Activated CD8-positive, alpha-beta T cell treated with anti-CD3 and anti-CD28 coated beads for 36 hours (primary cell): Measurements from ENCODE around the gene DCPS. TPM values are rescaled to one million over a fixed set of nuclear protein-coding genes. Genes with fewer than 3 reads are reported as not detected.

Source experiments
- ATAC-seq: fragments of 200-7000 bp; cut with Tn5 transposase; one replicate; pipeline ENCODE4 v1.10.0; 2021; ENCODE audit warnings: mild to moderate bottlenecking, moderate library complexity
- CTCF ChIA-PET: fragments of 350-600 bp; sonication (Branson Sonifier 250); formaldehyde crosslinking; loops from one replicate; lab custom pipeline; 2021; ENCODE audit warnings: antibody characterized with exemption; lab: Charles Lee
- POLR2A ChIA-PET: fragments of 350-600 bp; sonication (Branson Sonifier 250); formaldehyde crosslinking; loops from one replicate; lab custom pipeline; 2021; ENCODE audit warnings: antibody characterized with exemption; lab: Charles Lee
- DNase-seq: peaks from one replicate; pipeline ENCODE4 v3.0.0-alpha.2; 2020
- H3K27ac Mint-ChIP-seq: one replicate; pipeline ENCODE4 v1.8.0; 2021; ENCODE audit warnings: mild to moderate bottlenecking, mixed read lengths
- H3K27me3 Mint-ChIP-seq: one replicate; pipeline ENCODE4 v1.8.0; 2021; ENCODE audit warnings: mixed read lengths
- H3K36me3 Mint-ChIP-seq: one replicate; pipeline ENCODE4 v1.8.0; 2021; ENCODE audit warnings: low read depth, mixed read lengths
- H3K4me1 Mint-ChIP-seq: one replicate; pipeline ENCODE4 v1.8.0; 2021; ENCODE audit warnings: low read depth, mixed read lengths
- H3K4me3 Mint-ChIP-seq: one replicate; pipeline ENCODE4 v1.8.0; 2021; ENCODE audit warnings: mild to moderate bottlenecking, moderate library complexity, mixed read lengths
- H3K9me3 Mint-ChIP-seq: one replicate; pipeline ENCODE4 v1.8.0; 2021; ENCODE audit warnings: mixed read lengths
- CTCF ChIP-seq: fragments of 200-600 bp; IDR thresholded peaks from one replicate; pipeline ENCODE4 v1.8.0; 2022; ENCODE audit warnings: antibody characterized with exemption, mild to moderate bottlenecking
- intact Hi-C: fragments of 100-400 bp; cut with micrococcal nuclease; formaldehyde crosslinking; loops from one replicate; pipeline ENCODE4 v1.10.0; 2022
- total RNA-seq, 2 experiments: library from RNA; stranded (reverse); gene quantifications; one replicate each; pipeline ENCODE4 v1.2.3, GENCODE V29; 2021

DCPS gene
- total RNA-seq, 2 experiments from 2014 or later = 17.2 to 18.8 TPM

GRCh38 chr11:126310200-126310991 lies 6.5 kb downstream of the DCPS start:
- H3K27me3 Mint-ChIP-seq = no peaks in the 10 kb centered on the region
- peaks cover 17% of the 10 kb centered on the region for H3K4me1 Mint-ChIP-seq
- POLR2A ChIA-PET = interaction anchor here (1.0 to 1.7 kb wide), 3 partner anchors 8 to 170 kb away, joined by 3 to 8 read pairs (median 7); no protein-coding TSS in a partner anchor
- intact Hi-C loops = loop anchor here (10.0 kb wide), 1 partner anchor 104 kb away; no protein-coding TSS in a partner anchor
- H3K36me3 Mint-ChIP-seq = peaks cover 34% of the 10 kb centered on the region
- no peak overlapping the region for H3K27ac Mint-ChIP-seq
- H3K9me3 Mint-ChIP-seq = no peaks in the 10 kb centered on the region
- H3K4me3 Mint-ChIP-seq = no peak overlapping the region
- peak; percentile 71 for ATAC-seq
- CTCF ChIA-PET = interaction anchor here (0.8 to 5.9 kb wide), 17 partner anchors 10 to 179 kb away, joined by 3 to 65 read pairs (median 5); partner anchors contain the start of genes SRPRA and ST3GAL4
- DNase-seq = peak; percentile 75
- peak; percentile 76 for TF ChIP-seq CTCF

GRCh38 chr11:126310992-126311310 lies 7.1 kb downstream of the DCPS start:
- DNase-seq (no peak), ATAC-seq (no peak)
- no peak for TF ChIP-seq CTCF
- H3K36me3 Mint-ChIP-seq = peaks cover 35% of the 10 kb centered on the region
- H3K4me1 Mint-ChIP-seq = peaks cover 12% of the 10 kb centered on the region
- CTCF ChIA-PET = interaction anchor here (0.8 to 5.9 kb wide), 13 partner anchors 9 to 173 kb away, joined by 3 to 65 read pairs (median 6); partner anchors contain the start of genes SRPRA and ST3GAL4
- H3K27me3 Mint-ChIP-seq = no peaks in the 10 kb centered on the region
- peaks cover under 1% of the 10 kb centered on the region for H3K9me3 Mint-ChIP-seq
- H3K27ac Mint-ChIP-seq = no peak overlapping the region
- intact Hi-C loops = loop anchor here (10.0 kb wide), 1 partner anchor 104 kb away; no protein-coding TSS in a partner anchor
- H3K4me3 Mint-ChIP-seq = no peak overlapping the region
- POLR2A ChIA-PET = interaction anchor here (1.5 to 1.7 kb wide), 2 partner anchors 43 to 170 kb away, joined by 7 to 8 read pairs; no protein-coding TSS in a partner anchor

DNA sequence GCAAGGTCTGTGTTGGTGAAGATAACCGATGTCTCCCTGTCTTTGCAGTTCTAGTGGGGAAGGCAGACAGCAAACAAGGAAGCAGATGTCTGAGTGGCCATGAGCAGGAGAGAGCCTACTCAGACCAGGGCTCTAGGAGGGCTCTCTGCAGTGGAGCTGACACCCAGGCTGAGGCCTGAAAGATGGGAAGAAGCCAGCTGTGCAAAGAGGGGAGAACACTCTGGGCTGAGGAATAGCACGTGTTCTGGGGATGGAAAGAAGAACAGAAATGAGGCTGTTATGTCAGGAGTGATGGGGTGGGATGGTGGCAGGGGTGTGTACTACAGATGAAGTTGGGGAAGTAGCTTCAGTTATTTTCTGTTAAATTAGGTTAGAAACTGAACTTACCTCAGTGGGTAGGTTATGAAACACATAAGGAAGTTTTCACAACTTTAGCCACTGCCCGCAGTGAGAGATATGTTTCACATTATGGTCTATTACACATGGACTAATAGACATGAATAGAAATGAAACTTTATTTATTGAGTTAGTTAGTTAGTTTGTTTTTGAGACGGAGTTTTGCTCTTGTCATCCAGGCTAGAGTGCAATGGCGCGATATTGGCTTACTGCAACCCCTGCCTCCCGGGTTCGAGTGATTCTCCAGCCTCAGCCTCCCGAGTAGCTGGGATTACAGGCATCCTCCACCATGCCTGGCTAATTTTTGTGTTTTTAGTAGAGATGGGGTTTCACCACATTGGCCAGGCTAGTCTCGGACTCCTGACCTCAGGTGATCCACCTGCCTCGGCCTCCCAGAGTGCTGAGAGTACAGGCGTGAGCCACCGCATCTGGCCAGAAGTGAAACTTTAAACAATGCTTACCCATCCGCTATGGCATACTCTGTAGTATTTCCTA lies 7.8 kb downstream of the DCPS start:
- ATAC-seq = no peak
- H3K27me3 Mint-ChIP-seq = no peaks in the 10 kb centered on the region
- peaks cover 16% of the 10 kb centered on the region for H3K4me1 Mint-ChIP-seq
- POLR2A ChIA-PET = interaction anchor here (1.5 to 1.7 kb wide), 2 partner anchors 42 to 169 kb away, joined by 7 to 8 read pairs; no protein-coding TSS in a partner anchor
- no peak overlapping the region for H3K4me3 Mint-ChIP-seq
- no peak for TF ChIP-seq CTCF
- peaks cover 5% of the 10 kb centered on the region for H3K9me3 Mint-ChIP-seq
- no peak overlapping the region for H3K27ac Mint-ChIP-seq
- H3K36me3 Mint-ChIP-seq = peaks cover 35% of the 10 kb centered on the region
- CTCF ChIA-PET = interaction anchor here (0.8 to 5.9 kb wide), 11 partner anchors 8 to 172 kb away, joined by 3 to 65 read pairs (median 9); partner anchors contain the start of genes SRPRA and ST3GAL4
- no peak for DNase-seq
- intact Hi-C loops = loop anchor here (10.0 kb wide), 1 partner anchor 103 kb away; no protein-coding TSS in a partner anchor

DNA sequence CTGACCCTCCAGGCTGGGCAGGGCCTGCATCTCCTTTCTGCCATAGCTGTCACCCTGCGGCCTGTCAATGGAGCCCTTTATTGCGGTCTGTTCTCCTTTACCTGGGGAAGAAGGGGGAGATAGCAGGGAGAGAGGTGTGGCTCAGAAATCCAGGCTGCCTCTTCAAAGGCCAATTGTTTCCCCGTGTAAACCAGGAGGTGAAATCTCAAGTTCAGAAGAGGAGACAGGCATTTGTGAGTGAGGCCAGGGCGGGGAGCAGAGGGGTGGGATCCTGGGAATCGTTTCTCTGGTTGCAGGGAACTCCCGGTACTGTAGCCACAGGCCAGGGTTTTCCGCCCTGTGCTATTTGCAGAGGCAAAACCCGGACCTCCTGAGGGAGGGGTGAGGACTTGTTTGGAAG lies 9.1 kb downstream of the DCPS start:
- no peak overlapping the region for H3K4me3 Mint-ChIP-seq
- H3K9me3 Mint-ChIP-seq = peaks cover 5% of the 10 kb centered on the region
- TF ChIP-seq CTCF = no peak
- CTCF ChIA-PET = interaction anchor here (5.9 kb wide), 1 partner anchor 167 kb away, joined by 65 read pairs; no protein-coding TSS in a partner anchor
- DNase-seq (no peak), ATAC-seq (no peak)
- no peak overlapping the region for H3K27ac Mint-ChIP-seq
- H3K36me3 Mint-ChIP-seq = peaks cover 35% of the 10 kb centered on the region
- intact Hi-C loops = loop anchor here (10.0 kb wide), 1 partner anchor 102 kb away; no protein-coding TSS in a partner anchor
- POLR2A ChIA-PET = no interaction called here
- no peaks in the 10 kb centered on the region for H3K27me3 Mint-ChIP-seq
- H3K4me1 Mint-ChIP-seq = peaks cover 21% of the 10 kb centered on the region
